Nephron (organoid): ENCODE results near the gene HIPK3.
"Not testable (repeated sequence)": the region's sequence is repeated elsewhere in the genome, so short reads cannot be mapped to it uniquely, and the experiment has no call there.

ENCODE experiments used
- H3K27ac Mint-ChIP-seq, 3 experiments: 2 replicates each; pipeline ENCODE4 v1.8.0; 2020; ENCODE audit warnings: mixed read lengths in 3 of 3, mild to moderate bottlenecking in 2 of 3, moderate library complexity in 1 of 3
- H3K27me3 Mint-ChIP-seq: 2 replicates; pipeline ENCODE4 v1.8.0; 2021; ENCODE audit warnings: low read depth, mild to moderate bottlenecking, moderate library complexity, mixed read lengths
- H3K36me3 Mint-ChIP-seq: 2 replicates; pipeline ENCODE4 v1.8.0; 2020; ENCODE audit warnings: low read depth, mixed read lengths
- H3K4me1 Mint-ChIP-seq: 2 replicates; pipeline ENCODE4 v1.8.0; 2020; ENCODE audit warnings: mixed read lengths
- H3K4me3 Mint-ChIP-seq, 3 experiments: 2 replicates each; pipeline ENCODE4 v1.8.0; 2020; ENCODE audit warnings: mild to moderate bottlenecking in 3 of 3, mixed read lengths in 3 of 3, moderate library complexity in 2 of 3
- H3K9me3 Mint-ChIP-seq: 2 replicates; pipeline ENCODE4 v1.8.0; 2020; ENCODE audit warnings: mixed read lengths
- TF ChIP-seq, protein P1 (sequence below), 3 experiments: fragments of 200-600 bp; sonication (generic); IDR thresholded peaks; one replicate each; pipeline ENCODE4 v1.5.0; 2021; ENCODE audit warnings: antibody characterized with exemption in 3 of 3; ENCODE audit not compliant: unreplicated experiment in 3 of 3

HIPK3 gene

GRCh38 chr11:33257897-33258630 is 883 bp downstream of the HIPK3 start:
- H3K4me1 Mint-ChIP-seq: peaks cover 42% of the 10 kb centered on the region
- peak overlapping the region; percentile 93 to 99 (median 96) for H3K4me3 Mint-ChIP-seq
- peak overlapping the region; percentile 97 to 99 (median 99) for H3K27ac Mint-ChIP-seq
- TF ChIP-seq, protein P1, sequence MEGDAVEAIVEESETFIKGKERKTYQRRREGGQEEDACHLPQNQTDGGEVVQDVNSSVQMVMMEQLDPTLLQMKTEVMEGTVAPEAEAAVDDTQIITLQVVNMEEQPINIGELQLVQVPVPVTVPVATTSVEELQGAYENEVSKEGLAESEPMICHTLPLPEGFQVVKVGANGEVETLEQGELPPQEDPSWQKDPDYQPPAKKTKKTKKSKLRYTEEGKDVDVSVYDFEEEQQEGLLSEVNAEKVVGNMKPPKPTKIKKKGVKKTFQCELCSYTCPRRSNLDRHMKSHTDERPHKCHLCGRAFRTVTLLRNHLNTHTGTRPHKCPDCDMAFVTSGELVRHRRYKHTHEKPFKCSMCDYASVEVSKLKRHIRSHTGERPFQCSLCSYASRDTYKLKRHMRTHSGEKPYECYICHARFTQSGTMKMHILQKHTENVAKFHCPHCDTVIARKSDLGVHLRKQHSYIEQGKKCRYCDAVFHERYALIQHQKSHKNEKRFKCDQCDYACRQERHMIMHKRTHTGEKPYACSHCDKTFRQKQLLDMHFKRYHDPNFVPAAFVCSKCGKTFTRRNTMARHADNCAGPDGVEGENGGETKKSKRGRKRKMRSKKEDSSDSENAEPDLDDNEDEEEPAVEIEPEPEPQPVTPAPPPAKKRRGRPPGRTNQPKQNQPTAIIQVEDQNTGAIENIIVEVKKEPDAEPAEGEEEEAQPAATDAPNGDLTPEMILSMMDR (IDR thresholded peaks at IDR 0.05; ENCODE audit: unreplicated experiment in 3 of 3): peak in 2 of 3 experiments; percentile 4 to 28
- no peaks in the 10 kb centered on the region for H3K9me3 Mint-ChIP-seq
- H3K27me3 Mint-ChIP-seq: peaks cover 4% of the 10 kb centered on the region
- no peaks in the 10 kb centered on the region for H3K36me3 Mint-ChIP-seq

DNA sequence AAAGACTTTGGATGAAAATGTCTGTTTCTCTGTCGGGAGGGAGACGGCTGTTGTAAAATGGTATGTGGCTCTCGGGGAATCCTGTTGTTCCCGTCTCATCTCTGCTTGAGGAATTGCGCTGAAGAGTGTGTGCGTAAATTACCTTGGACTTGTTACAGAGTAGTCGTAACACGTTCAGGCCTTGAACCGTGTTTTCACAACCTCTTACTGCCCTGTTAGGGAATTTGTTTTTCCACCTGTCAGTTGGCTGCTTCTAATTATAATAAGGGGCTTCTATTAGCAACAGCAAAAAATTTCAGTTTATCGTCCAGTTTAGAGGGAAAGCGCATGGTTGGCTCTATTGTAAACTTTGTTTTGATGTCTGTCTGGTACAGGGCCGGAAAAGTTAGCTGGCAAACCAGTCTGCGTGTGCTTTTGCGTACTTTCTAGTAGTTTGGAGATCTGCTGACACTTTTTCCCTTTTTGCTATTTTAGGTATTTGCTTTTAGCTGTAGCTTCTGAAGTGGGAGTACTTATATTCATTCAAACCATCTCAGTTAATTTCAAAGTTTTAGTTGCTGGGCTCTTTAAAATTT is 1.5 kb downstream of the HIPK3 start:
- no peaks in the 10 kb centered on the region for H3K9me3 Mint-ChIP-seq
- H3K27ac Mint-ChIP-seq: peak overlapping the region; percentile 97 to 99 (median 99)
- peaks cover 4% of the 10 kb centered on the region for H3K27me3 Mint-ChIP-seq
- H3K4me3 Mint-ChIP-seq: peak overlapping the region; percentile 93 to 99 (median 96)
- peaks cover 41% of the 10 kb centered on the region for H3K4me1 Mint-ChIP-seq
- no peaks in the 10 kb centered on the region for H3K36me3 Mint-ChIP-seq
- TF ChIP-seq, protein P1 (IDR thresholded peaks at IDR 0.05; ENCODE audit: unreplicated experiment in 3 of 3): no peak

- TF ChIP-seq, protein P1 (IDR thresholded peaks at IDR 0.05; ENCODE audit: unreplicated experiment in 3 of 3): no peak
- peaks cover 4% of the 10 kb centered on the region for H3K27me3 Mint-ChIP-seq
- peaks cover 47% of the 10 kb centered on the region for H3K4me1 Mint-ChIP-seq
- H3K36me3 Mint-ChIP-seq: no peaks in the 10 kb centered on the region
- no peaks in the 10 kb centered on the region for H3K9me3 Mint-ChIP-seq
- H3K4me3 Mint-ChIP-seq: peak overlapping the region; percentile 93 to 99 (median 96)
- peak overlapping the region; percentile 83 to 97 (median 90) for H3K27ac Mint-ChIP-seq
Observed at GRCh38 chr11:33259869-33260268, 2.7 kb downstream of the HIPK3 start.

DNA sequence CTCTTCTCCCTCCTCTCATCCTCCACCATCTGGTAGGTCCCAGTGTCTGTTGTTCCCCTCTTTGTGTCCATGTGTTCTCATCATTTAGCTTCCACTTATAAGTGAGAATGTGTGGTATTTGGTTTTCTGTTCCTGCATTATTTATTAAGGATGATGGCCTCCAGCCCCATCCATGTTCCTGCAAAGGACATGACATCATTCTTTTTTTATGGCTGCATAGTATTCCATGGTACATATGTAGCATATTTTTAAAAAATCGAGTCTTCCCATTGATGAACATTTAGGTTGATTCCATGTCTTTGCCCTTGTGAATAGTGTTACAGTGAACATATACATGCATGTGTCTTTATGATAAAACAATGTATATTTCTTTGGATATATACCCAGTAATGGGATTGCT is 4.2 kb downstream of the HIPK3 start:
- H3K36me3 Mint-ChIP-seq, H3K9me3 Mint-ChIP-seq, H3K27me3 Mint-ChIP-seq: not testable (repeated sequence)
- Mint-ChIP-seq H3K4me3 (peak overlapping the region; percentile 61 to 87 (median 85)), H3K27ac (peak overlapping the region; percentile 54 to 76 (median 54)), H3K4me1 (peaks cover 43% of the 10 kb centered on the region)

DNA sequence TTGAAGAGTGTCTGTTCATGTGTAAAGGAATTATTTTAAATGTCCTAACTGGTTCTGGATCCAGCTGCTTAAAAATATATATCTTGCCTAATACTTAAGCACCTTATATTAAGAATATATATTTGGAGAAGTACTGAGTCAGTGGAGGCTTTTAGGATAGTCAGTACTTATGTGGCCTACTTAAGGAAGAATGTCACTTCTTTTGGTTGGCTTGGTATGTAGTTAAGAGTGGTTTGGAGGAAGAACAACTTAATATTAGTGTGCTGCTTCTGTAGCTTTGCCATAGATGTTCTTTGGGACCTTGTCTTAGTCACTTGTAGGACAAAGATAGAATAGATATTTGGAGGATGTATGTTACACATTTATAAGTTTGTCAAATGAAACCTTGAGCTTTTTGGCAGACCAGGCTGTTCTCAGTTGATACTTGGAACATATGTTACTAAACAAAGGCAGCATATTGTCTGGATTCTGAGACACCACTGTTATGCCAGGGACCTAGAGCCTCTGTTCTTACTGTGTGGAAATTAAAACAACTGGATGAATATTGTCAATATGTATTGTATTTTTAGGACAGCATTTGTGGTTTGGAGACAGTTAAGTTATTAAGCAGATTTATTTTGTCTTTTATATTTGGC is 4.9 kb downstream of the HIPK3 start:
- Mint-ChIP-seq H3K4me1 (peaks cover 36% of the 10 kb centered on the region), H3K4me3 (peak overlapping the region; percentile 33 to 87 (median 85)), H3K27me3 (no peaks in the 10 kb centered on the region), H3K27ac (peak overlapping the region; percentile 58 to 77 (median 75)), H3K9me3 (no peaks in the 10 kb centered on the region), H3K36me3 (no peaks in the 10 kb centered on the region)
- TF ChIP-seq, protein P1 (IDR thresholded peaks at IDR 0.05; ENCODE audit: unreplicated experiment in 3 of 3): no peak

DNA sequence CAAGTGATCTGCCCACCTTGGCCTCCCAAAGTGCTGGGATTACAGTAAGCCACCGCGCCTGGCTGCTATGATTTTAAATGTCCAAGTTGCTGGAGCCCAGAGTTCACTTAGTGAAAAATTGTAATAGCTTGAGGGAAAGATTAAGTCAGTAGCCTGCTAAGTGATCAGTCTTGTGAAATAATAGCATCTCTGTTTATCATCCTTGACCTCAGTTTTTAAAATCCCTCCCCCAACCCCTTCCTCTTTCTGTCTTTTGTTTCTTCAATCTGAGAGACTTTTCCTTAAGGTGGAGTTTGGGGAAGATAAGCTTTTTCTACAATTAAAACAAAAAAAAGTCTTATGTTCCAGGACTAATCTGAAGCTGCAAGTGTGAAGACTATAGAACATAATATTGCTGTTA is 6.4 kb downstream of the HIPK3 start:
- no peaks in the 10 kb centered on the region for H3K36me3 Mint-ChIP-seq
- H3K27me3 Mint-ChIP-seq: no peaks in the 10 kb centered on the region
- peaks cover 36% of the 10 kb centered on the region for H3K4me1 Mint-ChIP-seq
- H3K9me3 Mint-ChIP-seq: no peaks in the 10 kb centered on the region
- TF ChIP-seq, protein P1 (IDR thresholded peaks at IDR 0.05; ENCODE audit: unreplicated experiment in 3 of 3): no peak
- peak overlapping the region in 2 of 3 experiments; percentile 26 to 61 for H3K4me3 Mint-ChIP-seq
- peak overlapping the region in 1 of 3 experiments; percentile 77 for H3K27ac Mint-ChIP-seq
